ENCODE results near the gene TEX22.

The TEX22 gene

DNA sequence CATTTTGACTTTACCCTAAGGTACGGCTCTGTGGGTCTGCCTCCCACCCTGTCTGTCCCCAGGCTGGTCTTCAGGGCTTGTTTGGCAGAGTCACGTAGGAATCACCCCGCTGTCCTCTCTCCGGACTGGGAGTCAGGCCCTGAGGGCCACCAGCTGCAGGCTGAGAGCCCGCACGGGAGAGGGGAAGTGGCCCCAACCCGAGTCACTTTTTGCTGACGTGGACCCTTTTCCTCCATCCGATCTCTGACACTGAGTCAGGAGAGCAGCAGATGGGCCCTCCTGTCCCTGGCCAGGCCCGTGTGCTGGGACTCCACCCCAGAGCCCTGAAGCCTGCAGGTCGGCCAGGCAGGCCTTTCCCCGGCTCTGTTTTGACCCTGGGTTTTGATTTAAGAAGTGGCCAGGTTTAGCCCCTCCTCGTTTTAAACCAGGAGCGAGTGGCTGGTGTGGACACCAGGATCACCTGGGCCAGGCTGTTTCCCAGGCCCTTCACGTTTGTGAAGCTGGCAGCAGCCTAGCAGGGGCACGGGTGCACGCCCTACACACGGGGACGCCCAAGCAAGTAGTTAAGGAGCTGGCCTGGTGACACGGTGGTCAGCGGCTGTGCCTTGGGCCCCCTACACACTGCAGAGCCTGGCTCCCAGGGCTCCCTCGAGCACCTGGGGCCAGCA is 12.5 kb upstream of the TEX22 start:
- no peak for DNase-seq

GRCh38 chr14:105386581-105387529 is 11.5 kb upstream of the TEX22 start:
- DNase-seq = no peak

DNA sequence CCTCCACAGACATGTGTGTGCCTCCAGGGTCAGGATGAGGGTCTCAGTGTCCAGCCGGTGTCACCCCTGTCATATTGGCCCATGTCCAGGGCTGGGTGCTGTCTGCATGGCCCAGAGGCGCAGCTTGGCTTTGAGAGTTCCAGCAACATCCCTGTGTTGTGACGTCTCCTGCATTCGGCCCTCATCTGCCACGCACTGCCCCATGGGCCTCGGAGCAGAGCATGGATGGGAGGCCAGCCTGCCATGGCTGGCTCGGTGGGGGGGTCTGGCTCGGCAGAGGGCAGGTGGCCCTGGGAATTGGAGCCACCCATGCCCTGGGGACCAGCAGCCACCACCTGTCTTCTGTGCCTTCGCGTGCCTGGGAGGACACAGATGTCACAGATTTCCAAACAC is 10.8 kb upstream of the TEX22 start:
- no peak for DNase-seq

DNA sequence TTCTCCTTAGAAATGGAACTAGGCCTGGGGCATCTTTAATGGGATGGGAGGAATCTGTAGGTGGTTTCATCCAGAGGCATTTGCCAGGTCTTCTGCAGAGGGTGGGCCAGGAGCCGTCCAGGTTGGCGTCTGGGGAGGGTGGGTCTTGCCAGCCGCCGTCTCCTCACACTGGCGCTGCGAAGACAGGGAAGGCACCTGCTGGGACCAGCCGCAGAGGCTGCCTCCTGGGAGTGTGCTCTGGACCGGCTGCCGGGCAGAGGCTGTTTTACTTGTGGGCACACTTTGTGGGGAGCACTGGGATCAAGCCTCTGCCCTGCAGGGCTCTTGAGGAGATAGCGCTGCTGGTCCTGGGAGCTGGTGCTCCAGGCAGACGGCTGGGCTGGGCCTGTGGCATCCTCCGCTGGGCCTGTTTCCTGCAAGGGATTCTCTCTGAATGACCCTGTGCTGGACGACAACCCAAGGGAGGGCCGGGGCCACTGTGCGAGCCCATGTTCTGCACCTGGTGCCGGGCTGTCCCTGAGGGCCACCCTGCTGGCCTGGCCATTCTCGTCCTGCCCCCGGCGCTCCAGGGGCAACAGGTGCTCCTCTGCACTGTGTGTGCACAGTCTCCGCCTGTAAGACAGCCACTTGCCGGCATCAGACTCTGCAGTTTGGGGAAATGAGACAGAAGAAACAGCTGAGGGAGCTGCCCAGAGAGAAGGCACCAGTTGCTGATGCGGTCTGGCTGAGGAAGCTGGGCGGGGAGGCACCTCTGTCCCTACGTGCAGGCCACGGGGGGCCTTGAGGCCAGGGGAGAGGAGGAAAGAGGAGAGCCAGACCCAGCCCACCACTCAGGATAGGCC is 10.0 kb upstream of the TEX22 start:
- no peak for DNase-seq

DNA sequence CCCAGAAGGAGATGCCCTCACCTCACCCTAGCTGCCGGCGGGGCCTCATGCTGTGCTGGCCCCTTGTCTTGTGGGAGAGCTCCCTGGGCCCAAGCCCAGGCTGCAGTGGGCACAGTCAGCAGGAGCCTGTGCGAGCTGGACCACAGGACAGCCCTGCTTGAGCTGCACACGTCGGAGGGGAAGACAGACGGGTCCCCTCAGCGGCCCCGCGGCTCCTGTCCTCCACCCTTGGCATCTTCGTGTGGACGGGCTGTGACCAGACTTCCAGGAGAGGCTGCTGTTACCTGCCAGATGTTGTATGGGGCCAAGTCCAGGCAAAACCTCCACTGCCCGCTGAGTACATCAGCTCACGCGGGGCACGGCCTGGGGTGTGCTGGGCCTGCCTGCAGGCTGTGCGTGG is 9.4 kb upstream of the TEX22 start:
- no peak for DNase-seq

- no peak for DNase-seq
Observed at GRCh38 chr14:105389534-105389933, 8.8 kb upstream of the TEX22 start.

GRCh38 chr14:105389976-105390848 is 8.1 kb upstream of the TEX22 start:
- no peak for DNase-seq

DNA sequence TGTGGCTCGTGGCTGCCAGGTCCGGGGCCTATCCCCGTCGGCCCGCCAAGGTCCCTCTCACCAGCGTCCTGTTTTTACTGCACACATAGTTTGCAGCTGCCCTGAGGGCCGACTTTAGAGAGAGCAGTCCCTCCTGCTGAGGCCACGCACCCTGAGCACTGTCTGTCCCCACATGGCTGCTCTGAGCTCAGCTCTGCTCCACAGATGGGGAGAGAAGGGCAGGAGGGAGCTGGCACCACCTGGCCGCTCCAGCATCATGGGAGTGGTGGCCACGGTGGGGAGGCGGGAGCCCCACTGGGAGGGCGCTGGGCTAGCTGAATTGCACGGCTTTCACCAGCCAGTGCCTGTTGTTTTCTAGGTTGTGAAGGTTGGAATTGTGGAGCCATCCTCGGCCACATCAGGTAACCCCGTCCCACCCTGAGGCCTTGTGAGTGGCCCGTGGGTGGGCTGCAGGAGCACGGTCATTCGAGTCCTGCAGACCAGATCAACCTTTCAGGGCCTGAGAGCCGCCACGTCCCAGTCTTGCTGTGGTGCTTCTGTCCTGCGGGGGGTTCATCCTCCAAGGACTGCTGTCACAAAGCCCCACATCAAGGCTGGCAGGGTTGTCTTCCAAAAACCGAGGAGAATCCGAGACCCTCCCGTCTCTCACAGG is 7.4 kb upstream of the TEX22 start:
- no peak for DNase-seq

- no peak for DNase-seq
Observed at GRCh38 chr14:105391541-105391940, 6.8 kb upstream of the TEX22 start.

DNA sequence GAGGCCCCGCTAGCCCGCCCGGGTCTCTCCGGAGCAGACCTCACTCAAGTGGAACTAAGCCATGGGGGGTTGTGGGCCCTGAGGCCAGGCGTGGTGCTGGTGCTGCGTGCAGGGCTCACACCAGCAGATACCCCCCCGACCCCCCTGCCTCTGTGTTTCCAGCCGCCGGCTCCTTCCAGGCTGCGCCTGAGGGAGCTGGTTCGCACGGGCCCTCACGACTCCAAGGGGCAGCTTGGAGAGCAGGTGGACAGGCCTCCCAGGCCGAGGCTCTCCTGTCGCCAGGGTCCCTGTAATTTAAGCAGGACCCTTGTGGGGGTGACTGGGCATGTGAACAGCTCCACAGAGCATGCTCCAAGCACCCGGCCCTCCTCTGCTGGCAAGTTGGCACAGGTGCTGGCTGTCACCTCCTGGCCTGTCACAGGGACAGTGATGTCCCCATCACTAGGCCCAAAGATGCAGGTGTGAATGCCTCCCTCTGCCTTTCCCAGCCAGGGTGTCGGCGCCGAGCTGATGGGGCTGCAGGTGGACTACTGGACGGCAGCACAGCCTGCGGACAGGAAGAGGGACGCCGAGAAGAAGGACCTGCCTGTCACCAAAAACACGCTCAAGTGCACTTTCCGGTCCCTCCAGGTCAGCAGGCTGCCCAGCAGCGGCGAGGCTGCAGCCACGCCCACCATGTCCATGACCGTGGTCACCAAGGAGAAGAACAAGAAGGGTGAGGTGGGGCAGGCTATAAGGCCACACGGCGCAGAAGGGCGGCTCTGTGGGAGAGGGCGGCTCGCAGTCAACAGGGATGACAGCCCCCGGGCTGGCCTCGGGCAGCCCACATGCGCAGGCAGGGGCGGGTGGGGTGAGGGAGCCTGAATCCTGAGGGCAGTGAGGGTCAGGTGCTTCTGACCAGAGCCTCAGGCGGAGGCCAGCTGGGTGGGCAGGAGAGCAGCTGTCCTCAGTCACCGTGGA is 5.9 kb upstream of the TEX22 start:
- no peak for DNase-seq

DNA sequence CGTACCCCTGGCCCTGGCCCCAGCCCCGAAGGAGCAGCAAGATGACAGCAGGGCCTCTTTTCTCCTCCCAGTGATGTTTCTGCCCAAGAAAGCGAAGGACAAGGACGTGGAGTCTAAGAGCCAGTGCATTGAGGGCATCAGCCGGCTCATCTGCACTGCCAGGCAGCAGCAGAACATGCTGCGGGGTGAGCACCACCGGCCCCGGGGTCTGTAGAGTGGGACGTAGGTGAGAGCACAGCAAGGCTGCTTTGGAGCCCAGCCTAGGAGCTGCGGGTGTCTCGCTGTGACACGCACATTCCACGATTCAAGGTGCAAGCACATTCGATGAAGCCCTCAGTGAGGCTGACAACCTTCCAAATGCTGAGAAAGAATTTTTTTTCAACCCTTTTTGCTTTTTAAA is 5.2 kb upstream of the TEX22 start:
- no peak for DNase-seq

DNA sequence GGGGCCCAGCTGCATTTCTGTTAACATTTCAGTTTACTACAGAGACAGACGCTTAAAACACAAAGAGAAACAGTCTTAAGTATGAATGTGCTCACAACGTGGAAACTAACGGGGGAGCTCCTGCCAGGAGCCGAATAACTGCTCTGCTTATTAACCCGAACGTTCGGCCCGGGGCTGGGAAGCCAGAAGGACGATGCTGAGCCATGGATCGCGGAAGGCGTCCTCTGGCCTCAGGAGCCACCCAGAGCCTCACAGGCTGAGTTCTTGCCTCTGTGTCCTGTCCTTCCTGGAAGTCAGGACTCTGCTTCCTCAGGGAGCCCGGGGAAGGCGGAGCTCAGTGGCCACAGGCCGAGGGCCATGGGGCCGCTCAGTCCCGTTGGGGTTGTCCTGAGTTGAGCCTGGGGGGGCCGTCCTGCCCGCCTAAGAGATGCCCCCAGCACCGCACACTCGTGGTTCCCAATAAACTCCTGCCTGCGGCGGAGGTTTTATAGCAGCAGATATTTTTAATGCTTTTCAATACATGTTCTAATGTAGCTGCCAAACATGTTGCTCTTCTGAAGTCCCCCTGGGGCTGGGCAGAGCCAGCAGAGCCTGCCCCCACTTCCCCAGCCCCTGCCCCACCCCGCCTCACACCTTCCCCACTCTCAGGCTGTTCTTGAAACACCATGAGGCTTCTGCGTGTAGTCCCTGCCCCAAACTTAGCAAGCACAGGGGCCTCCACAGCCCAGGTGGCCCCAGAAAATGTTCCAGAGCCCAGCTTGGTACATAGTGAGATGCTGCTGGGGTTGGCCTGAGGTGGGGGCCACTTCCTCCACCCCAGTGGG is 3.4 kb upstream of the TEX22 start:
- DNase-seq = no peak

DNA sequence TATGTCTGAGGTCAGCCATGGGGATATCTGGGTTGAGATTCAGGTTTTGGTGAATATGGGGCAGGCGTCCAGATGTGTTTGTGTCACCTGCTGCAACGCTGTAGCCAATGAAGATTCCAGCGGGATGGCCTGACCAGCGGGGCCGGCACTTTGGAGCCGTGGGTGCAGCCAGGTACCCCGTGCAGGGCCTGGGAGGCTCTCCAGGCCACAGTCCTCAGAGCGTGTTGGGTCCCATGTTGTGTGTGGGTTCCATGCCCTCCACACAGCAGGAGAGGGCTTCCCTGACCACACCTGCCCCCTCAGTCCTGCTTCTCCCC is 2.8 kb upstream of the TEX22 start:
- DNase-seq = no peak

GRCh38 chr14:105397350-105397931 is 897 bp upstream of the TEX22 start:
- DNase-seq = no peak

DNA sequence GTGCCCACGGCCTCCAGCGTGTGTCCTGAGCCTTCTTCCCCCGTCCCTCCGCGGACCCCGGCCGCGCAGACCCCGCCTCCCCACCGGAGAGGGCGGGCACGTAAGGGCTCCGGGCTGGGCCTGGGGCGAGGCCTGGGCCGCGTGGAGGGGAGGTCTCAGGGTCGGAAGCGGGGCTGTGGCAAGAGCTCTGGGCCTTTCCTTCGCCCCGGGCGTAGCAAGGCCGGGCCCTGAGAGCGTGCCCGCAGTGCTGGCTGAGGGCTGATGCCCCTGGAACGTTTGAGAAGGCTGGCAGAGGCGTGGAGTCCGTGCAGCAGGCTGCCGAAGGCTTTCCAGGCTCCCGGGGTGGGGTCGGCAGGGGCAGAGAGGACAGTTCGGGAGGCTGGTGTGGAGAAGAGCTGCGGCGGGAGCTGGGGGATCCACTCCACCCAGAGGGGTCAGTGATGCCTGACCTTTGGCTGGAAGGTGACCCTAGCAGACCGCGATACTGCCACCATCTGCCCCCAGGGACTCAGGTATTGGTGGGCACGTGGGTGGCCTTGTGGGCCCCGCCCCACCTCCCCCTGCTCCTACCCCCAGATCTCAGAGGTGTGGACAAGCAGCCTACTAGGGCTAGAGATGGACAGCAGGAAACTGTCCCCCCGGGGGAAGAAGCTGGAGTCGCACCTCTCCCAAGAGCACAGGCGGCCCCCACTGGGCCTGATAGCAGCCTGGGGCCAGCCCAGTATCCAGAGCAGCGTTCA is 558 bp downstream of the TEX22 start:
- DNase-seq = no peak

GRCh38 chr14:105399466-105399775 is 1.1 kb downstream of the TEX22 start:
- no peak for DNase-seq

DNA sequence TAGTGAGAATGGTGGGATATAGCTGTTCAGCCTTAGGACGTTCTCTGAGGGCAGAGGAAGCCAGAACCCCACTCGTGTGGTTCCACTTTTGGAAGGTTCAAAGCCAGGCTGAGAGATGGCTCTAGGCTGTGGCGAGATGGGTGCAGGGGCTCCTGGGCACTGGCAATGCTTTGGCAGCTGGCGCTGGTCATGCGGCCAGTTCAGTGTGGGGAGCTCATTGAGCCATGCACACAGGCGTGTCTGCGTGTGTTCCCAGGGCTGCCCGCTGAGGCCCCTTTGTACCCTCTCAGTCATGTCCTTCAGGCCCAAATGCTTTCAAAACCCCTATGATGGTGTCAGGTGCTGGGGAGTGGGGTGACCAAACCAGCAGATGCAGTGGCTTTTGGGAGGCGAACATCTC is 1.7 kb downstream of the TEX22 start:
- no peak for DNase-seq

DNA sequence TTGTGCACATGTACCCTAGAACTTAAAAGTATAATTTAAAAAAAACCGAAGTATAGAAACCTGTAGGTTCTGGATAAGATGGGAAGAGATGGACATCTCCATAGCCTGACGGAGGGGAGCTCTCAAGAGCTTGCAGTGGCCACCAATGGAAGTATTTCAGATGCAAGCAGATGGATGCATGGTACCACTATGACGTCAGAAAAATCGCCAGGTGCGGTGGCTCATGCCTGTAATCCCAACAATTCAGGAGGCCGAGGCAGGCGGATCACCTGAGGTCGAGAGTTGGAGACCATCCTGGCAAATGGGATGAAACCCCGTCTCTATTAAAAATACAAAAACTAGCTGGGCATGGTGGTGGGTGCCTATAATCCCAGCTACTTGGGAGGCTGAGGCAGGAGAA is 3.4 kb downstream of the TEX22 start:
- DNase-seq = no peak

DNA sequence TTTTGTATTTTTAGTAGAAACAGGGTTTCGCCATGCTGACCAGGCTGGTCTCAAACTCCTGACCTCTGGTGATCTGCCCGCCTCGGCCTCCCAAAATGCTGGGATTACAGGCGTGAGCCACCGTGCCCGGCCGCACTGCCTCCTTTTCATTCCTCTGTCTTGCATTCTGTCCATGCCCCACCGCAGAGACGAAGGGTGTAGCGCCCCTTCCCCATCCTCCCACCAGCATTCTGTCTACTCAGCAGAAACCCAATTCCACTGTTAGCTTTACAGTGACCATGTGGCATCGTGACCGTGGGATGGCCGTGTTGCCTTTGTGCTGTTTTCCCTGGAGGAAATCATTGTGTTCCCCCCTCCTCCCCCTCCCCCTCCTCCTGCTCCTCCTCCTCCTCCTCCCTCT is 10.3 kb downstream of the TEX22 start:
- no peak for DNase-seq

Measured in cortex of kidney (tissue), 1 donor.